Measurements from ENCODE around the gene LOC128125822.

LOC128125822 gene

GRCh38 chr6:63576985-63577712 lies 4.9 kb downstream of the LOC128125822 start:
- ATAC-seq, result no peak
- Histone ChIP-seq H3K4me3 (no peak overlapping the region), H3K27me3 (no peaks in the 10 kb centered on the region), H3K9me3 (no peaks in the 10 kb centered on the region), H3K4me1 (peaks cover 0 to 31% (median 18%) of the 10 kb centered on the region in 9 donors), H3K27ac (no peak overlapping the region), H3K36me3 (peaks cover 0 to 60% (median 38%) of the 10 kb centered on the region in 9 donors)
- intact Hi-C loops (cut with DNase I), result loop anchor here in 3 of 10 donors (10.0 kb wide), 3 partner anchors 58 to 222 kb away; partner anchors contain the start of gene PHF3 (in 1 of the 3)
- DNase-seq, result no peak
- WGBS, 2 donors, result 97 to 98% methylated on average over 5 of the region's 5 CpGs
- no peak for TF ChIP-seq CTCF (IDR thresholded peaks at IDR 0.05)

GRCh38 chr6:63578757-63579156 lies 6.5 kb downstream of the LOC128125822 start:
- WGBS, 2 donors, result 98 to 99% methylated on average over 2 of the region's 2 CpGs
- no peak overlapping the region for H3K27ac ChIP-seq

GRCh38 chr6:63579937-63580703 lies 7.8 kb downstream of the LOC128125822 start:
- H3K9me3 ChIP-seq, result no peaks in the 10 kb centered on the region
- H3K4me1 ChIP-seq, result peaks cover 0 to 17% (median 5%) of the 10 kb centered on the region in 9 donors
- no peak for ATAC-seq
- no peak overlapping the region for H3K27ac ChIP-seq
- intact Hi-C loops (cut with DNase I), result loop anchor here in 3 of 10 donors (10.0 kb wide), 3 partner anchors 55 to 225 kb away; partner anchors contain the start of gene PHF3 (in 1 of the 3)
- no peaks in the 10 kb centered on the region for H3K27me3 ChIP-seq
- WGBS, 2 donors, result 95 to 98% methylated on average over 6 of the region's 6 CpGs
- TF ChIP-seq CTCF (IDR thresholded peaks at IDR 0.05), result no peak
- DNase-seq, result no peak
- H3K4me3 ChIP-seq, result no peak overlapping the region
- H3K36me3 ChIP-seq, result peaks cover 0 to 78% (median 38%) of the 10 kb centered on the region in 9 donors

More at GRCh38 chr6:63578757-63579156, 6.5 kb downstream of the LOC128125822 start:
- peaks cover 0 to 30% (median 18%) of the 10 kb centered on the region in 9 donors for H3K4me1 ChIP-seq
- H3K27me3 ChIP-seq, result no peaks in the 10 kb centered on the region
- intact Hi-C loops (cut with DNase I), result loop anchor here in 3 of 10 donors (10.0 kb wide), 3 partner anchors 56 to 224 kb away; partner anchors contain the start of gene PHF3 (in 1 of the 3)
- no peak for TF ChIP-seq CTCF (IDR thresholded peaks at IDR 0.05)
- no peaks in the 10 kb centered on the region for H3K9me3 ChIP-seq
- no peak for DNase-seq
- H3K36me3 ChIP-seq, result peaks cover 0 to 75% (median 38%) of the 10 kb centered on the region in 9 donors
- no peak overlapping the region for H3K4me3 ChIP-seq
- no peak for ATAC-seq

- Histone ChIP-seq H3K9me3 (no peaks in the 10 kb centered on the region), H3K4me3 (no peak overlapping the region), H3K27me3 (no peaks in the 10 kb centered on the region), H3K4me1 (peaks cover 0 to 11% (median 5%) of the 10 kb centered on the region in 9 donors), H3K36me3 (peaks cover 0 to 78% (median 38%) of the 10 kb centered on the region in 9 donors), H3K27ac (no peak overlapping the region)
- no peak for TF ChIP-seq CTCF (IDR thresholded peaks at IDR 0.05)
- ATAC-seq (no peak), DNase-seq (no peak)
- 92 to 94% methylated on average over 3 of the region's 3 CpGs for WGBS, 2 donors
- intact Hi-C loops (cut with DNase I), result loop anchor here in 1 of 10 donors (10.0 kb wide), 1 partner anchor 226 kb away; no protein-coding TSS in a partner anchor
Measured at GRCh38 chr6:63580704-63580961, 8.4 kb downstream of the LOC128125822 start.

Data from heart right ventricle (tissue), 16 donors.